AG20443 (cell line): Measurements from ENCODE around the gene DAPK1.

ENCODE experiments used
- DNase-seq: peaks from one replicate; pipeline ENCODE4 v3.0.0; 2012; ENCODE audit warnings: low spot score, mixed read lengths

DAPK1 gene

DNA sequence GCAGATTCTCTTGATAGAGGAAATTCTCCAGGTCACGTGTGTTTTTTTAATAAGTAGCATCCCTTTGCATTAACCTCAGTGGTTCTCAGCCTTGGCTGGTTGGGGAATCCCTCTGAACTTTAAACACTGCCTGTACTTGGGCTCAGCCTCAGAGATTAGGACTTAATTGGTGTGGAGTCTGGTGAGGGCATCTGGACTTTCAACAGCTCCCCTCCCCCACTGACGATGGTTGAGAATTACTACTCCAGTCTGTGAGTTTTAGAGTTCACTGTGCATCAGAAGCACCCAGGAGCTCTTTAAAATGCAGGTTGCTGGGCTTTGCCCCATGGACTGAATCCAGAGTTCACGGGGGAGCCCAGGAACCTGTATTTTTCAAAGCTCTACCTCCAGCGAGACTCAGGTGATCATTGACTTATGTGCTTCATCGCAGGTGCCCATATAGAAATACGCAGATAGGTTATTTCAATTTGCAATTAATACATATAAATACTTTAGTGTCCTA lies 71.4 kb downstream of the DAPK1 start:
- DNase-seq = no peak

DNA sequence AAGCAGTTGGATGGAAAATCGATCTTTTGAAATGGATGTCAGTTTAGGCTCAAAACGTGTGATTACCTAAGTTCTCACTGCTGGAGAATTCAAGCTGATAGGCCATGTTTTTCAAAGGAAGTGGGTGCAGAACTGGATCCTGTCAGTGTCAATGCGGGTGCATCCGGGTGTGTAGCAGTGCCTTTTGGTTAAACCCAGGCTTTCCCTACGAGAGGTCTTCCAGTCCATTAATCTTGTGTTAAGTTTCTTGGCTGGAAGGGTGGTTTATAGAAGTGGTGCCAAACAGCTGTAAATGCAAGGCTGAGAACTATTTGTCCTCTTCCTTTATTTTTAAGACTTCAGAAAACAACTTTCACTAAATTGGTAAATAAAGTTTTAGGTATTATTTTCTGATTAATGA lies 71.9 kb downstream of the DAPK1 start:
- DNase-seq = no peak

DNA sequence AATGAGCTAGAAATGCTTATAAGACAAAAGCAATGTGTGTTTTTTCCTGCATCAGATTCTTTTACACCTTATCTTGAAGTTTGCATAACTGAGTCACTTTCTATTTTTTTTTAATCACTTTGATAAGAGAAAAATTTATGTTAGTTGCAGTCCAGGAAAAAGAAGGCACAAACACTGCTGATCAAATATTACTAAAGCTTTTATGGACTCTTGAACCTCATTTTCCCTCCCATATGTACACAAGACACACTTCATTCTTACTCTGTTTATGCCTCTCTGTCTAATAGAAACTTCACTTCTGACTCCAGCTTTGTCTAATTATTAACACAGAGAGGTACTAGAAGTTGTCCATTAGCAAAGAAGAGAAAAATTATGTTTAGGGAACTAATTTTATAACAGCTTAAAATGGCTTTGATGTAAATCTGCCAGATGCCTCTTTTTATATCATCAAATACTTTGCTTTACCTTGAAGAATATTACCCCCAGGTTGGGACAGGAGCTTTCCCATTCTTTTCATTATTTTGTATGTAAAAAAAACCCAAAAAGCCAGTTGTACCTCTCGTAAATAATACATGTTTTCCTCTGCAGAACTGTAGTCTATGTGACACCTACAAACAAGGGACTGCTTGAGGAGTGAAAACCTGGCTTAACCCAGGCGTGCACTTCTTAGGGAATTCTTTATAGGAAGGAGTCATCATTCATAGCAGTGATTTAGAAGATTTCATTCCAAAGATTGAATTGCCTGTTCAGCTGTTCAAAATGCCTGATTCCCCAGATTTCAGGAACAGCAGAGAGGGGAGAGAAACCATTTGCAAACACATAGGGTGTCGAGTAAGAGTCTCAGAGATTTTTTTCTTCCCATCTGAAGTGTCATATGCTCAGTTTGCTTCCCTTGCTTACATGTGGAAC lies 72.6 kb downstream of the DAPK1 start:
- no peak for DNase-seq

DNA sequence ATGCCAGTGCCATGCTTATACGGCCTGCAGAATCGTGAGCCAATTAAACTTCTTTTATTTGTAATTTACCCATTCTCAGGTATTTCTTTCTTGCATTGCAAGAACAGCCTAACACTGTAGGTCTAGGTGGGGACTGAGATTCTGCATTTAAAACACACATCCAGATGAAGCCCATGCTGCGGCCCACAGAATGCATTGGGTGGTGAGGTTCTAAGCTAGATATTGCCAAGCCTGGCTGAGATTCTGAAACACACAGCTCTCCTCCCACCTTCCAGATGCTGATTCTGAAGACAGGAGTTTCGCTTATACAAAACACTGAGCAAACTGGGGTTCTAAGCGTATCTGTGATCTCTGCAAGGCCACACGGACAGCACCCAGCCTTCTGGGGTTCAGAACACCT lies 75.1 kb downstream of the DAPK1 start:
- DNase-seq = no peak

DNA sequence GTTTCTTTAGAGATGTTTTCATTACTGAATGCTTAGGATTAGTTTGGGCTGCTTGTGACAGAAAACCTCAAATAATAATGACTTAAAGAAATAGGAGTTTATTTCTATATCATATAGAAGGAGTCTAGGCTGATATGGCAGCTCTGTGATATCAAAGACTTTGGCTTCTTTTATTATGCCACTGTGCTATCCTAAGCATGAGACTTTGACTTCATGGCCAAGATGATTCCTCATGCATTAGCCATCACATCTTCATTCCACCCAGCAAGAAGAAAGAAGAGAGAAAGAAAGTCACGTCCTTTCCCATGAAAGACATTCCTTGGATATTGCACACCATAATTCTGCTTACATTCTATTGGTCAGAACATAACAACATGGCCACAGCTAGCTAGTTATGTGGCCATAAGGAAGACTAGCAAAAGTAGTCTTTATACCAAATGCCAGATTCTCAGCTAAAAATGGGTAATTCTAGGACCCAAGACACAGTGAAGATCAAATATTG lies 76.2 kb downstream of the DAPK1 start:
- DNase-seq = peak; percentile 46

DNA sequence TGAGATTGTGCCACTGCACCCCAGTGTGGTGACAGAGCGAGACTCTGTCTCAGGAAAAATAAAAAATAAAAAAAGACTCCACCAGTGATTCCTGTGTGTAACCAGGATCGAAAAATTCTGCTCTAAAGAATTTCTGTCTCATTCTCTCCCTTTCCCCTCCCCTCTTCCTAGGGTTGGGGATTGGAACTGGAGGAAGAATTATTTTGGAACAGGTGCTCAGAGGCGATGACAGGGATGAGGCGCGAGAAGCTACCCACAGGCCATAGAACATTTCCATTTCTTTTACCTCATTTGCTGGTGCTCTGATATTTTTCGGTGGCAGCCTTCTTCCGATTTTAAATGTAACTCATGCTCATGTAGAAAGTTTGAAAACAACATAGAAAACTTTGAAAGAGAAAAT lies 80.1 kb downstream of the DAPK1 start:
- DNase-seq = no peak

DNA sequence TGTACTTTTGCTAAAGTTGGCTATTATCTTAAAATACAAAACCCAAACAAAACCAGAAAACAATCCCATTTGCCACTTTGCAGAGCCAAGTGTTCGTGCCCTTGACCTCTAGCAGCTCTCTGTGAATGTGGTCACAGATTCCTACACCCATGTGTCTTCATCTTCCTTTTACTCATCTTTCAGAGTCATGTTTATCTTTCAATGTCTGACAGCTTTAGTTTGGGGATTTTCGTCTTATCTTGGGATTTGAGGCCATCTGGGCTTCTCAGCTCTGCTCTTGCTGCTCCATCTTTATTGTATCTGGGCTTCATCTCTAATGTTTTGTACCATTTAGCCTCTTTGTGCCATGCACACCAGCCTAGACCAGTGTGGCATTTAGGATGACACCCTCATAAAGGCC lies 81.0 kb downstream of the DAPK1 start:
- no peak for DNase-seq

DNA sequence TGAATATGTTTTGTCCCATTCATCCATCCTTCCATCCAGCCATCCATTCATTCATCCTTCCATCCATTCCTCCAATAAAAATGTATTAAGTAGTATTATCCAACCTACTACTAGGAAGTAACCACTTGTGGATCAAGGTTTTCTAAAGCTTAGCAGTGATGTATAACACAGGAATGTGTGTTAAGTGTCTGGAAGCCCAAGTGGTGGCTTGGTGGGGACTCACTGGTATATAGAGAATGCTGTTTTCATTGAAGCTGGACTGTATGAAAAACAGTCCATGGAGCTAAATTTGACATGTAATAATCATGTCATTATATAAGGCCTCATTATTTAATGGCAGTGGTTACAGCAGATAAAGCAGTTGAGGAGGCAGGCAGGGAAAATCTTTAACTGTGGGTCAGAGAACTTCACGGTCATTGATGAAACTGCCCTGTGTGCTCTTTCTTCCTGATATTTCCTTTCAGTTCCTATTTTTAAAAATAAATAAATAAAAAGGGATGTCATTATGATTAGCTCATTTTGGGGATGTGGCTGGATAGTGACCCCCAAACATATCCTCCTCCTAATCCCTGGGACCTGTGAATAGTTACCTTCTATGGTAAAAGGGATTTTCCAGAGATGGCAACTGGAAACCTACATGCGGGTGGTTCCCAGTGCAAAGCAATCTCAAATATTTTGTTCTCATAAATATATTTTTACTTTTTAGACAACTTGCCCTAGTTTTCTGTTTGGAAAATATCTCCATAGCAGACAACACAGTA lies 82.3 kb downstream of the DAPK1 start:
- no peak for DNase-seq

DNA sequence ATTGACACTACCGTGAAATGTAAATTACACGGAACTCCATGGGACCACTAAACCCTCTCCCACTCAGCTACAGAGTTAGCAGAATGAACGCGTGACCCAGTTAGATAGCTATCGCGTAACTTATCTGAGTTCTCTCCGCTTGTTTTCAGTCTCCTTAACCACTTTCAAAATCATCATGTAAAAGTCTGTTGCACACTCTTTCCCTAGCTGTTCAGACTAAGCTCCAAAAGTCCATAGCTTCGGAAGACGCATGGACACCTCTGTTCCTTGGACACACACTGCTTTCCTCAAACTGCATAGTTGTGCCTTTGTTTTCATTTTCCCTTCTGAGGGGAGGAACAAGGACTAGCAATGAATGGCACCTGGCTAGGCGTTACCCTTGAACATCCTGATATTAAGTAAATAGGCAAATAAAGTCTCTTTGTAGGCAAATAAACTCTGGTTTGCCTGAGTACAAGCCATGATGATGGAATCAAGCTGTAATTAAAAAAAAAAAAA lies 83.3 kb downstream of the DAPK1 start:
- DNase-seq = no peak

DNA sequence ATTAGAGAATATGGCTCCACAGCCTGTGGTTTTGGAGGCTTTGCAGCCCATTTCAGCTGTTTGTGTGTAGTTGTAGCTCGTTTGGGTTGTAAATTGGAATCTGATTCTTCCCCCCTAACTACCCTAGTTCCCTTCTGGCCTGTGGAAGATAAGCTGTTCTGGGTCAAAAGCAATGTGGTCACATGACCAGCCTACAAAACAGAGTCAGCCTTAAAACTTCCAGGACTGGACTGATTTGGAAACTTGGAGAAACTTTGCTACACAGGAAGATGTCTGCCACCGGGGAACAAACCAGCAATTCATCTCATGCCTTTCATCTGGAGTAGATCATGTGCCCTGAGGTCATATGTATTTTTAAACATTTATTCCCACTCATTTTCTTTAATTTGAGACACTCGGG lies 83.8 kb downstream of the DAPK1 start:
- peak; percentile 45 for DNase-seq

DNA sequence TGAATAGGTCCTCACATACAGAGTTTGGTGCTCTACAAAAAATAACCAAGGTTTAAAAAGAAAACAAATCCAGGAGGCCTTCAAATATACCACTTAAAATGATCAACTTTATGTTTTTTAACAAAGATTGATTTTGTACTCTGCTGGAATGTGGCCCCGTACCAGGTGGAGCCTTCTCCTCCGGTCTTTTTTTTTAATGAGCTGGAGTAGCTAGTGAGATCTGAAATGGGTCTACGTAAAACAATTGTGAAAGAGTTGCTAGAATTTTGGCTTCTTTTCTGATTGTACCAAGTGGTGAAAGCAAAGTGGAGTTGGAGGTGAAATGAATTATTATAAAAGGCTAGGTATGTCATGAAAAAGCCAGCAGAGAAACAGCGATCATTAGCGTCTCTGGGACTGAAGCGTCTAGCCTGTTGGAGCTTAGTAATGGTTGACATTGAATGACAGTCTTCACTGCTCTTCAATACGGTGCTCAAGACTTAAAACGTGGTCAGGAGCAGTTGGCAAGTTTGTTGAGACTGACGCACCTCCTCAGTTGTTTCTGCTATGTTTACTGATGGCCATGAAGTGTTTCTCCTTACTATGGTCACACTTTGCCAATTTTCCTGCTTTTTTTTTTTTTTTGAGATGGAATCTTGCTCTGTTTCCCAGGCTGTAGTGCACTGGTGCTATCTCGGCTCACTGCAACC lies 84.4 kb downstream of the DAPK1 start:
- DNase-seq = no peak

DNA sequence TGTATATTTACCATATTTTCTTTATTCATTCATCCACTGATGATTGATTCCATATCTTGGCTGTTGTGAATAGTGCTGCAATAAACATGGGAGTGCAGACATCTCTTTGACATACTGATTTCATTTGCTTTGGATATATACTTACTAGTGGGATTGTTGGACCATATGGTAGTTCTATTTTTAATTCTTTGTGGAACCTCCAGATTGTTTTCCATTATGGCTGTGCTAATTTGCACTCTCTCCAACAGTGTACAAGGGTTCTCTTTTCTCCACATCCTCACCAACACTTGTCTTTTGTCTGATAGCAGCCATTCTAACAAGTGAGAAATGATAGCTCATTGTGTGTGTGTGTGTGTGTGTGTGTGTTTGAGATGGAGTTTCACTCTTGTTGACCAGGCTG lies 86.7 kb downstream of the DAPK1 start:
- DNase-seq = no peak

DNA sequence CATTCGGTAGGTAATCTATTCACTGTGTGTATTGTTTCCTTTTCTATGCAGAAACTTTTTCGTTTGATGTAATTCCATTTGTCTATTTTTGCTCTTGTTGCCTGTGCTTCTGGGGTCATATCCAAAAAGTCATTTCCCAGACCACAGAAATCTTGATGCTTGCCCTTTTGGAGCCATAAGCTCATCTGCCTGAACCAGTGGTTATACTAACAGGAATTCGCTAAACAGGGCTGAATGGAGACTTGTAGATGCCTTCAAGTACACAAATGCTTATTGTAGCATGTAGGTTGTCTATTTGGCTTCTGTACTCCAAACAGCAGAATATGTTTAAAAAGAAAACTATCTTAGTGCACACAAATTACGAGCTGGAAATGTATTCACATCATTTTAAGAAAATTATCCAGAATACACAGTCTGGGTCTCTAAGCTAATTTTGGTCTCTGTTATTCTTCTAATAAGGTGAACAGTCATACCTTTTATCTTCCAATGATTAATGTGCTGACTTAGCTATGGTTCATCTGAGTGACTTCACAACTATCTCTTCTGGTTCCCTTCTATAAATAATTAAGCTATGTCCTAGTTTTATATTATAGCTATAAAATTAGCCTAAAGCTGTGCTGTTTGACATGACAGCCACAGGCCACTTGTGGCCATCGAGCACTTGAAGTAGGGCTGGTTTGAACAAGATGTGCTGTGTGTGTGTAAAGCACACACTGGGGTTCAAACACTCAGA lies 87.6 kb downstream of the DAPK1 start:
- DNase-seq = no peak

DNA sequence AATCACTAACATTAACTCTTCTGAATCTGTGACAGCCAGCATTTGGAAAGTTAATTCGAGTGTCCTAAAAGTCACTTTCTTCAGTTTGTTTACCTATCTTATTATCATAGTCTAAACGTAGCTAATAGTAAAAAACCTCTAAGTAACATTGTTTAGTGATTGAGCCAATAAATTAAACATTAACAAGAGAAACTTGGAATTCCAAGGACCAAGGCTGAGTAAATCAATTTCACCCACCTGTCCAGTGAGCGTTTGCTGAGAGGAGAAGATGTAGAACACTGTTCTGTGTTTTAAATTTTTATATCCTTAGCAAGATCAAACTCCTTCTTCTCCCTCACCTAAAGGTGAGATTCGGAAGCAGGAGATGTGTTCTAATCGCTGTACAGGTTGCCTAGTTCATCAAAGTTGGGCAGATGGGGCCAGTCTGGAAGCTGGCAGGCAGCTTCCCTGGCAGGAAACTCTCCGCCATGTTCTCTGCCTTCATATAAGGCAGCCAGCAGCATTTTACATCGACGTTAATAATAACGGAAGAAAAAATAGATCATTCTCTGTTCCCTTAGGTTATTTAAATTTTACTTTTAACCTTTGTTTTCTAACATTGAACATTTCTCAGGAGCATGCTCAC lies 89.2 kb downstream of the DAPK1 start:
- no peak for DNase-seq

DNA sequence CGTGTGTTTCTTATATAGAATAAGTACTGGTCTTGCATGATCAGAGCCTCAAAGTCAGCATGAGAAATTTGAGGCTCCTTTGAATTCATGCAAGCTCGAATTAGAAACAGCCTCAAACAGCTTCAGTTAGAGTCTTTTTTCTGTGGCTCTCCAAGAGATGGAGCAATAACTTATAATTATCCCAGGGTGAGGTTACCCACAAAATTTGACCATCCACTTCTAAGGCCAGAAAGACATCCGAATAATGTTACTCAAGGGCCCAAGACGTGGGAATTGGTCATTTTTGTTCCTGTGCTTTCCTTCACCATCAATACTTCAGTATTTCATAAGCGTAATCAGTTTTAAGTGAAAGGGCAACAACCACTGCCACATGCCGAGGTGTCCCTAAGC lies 89.7 kb downstream of the DAPK1 start:
- no peak for DNase-seq

DNA sequence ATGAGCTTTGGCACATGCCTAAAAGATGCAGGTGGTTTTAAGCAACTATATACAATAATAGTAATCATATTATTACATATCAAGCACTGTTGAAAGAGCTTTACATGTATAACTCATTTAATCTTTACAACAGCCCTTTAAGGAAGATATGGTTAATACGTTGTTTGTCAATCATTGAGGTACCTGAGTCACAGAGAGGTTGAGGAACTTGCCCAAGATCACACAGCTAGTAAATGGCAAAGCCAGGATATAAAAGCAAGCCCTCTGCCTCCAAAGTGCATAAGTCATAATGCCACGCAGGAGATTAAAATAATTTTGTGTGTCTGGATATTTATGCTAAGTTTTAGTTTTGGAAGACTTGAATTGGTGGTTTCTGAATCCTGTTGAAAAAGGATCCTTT lies 90.2 kb downstream of the DAPK1 start:
- no peak for DNase-seq

DNA sequence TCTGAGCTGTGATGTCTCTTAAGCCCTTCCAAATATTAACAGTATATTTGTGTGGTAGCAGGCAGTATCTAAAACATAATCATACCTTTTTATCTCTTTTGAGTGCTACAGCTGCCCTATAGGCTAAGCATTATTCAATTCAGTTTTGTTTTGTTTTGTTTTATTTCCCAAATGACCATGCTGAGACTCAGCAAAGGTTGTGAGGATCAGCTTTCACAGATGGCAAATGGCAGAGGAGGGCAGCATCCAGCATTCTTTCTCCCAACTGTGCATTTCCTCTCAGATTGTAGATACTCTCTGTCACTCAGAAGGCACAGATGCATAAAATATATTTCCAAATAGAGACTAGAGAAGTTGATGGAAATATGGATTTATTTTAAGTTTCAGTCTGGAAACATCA lies 90.7 kb downstream of the DAPK1 start:
- no peak for DNase-seq

DNA sequence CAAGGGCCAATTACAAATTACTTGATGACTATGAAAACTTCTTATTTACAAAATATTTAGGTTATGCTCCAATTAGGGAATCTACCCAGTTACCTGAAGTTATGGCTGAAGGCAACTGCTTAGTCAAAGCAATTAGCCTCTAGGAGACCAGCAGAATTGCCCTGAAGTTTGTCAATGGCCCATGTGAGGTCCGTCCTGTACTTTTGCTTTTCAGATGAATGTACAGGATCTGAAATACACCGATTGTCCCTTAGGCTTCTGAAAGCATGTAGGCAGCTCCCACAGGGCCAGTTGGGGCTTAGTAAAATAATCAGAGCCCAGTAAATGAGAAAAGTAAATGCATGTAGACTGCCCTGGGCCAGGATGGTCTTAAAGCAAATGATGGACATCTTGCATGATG lies 93.3 kb downstream of the DAPK1 start:
- no peak for DNase-seq

DNA sequence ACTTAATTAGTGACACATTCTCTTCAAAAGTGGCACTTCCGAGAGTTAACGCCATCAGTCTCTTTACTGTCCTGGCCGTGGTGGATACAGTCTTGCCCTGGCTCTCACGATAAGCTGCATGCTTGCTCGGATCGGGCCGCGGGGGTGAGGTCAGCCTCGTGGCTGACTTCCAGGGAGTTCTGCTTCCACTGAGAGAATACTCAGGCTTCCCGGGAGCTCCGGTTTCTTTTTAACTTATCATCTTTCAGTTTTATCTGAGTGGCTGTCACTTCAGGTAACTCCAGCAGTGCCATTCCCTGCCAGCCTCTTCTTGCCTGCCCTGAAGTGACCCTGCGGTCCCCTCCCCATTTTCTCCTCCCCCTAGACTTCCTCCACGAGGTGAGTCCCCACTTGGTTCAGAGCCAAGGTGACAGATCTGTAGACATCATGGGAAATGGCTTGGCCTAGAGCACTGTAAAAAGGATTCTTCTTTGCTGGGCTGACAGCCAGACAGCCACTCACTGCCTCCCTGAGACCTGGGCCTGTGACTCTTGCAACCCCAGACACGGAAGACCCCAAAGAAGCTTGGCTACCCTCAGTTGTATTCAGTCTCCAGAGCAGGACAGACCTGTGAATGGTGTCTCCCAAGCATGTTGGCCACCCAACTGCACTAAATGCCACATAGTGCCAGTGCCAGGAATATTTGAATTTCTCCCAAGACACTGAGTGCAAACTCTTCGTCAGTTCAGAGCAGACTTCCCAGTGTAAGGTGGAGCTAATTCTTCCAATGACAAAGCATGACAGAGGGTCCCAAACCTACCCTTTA lies 95.1 kb downstream of the DAPK1 start:
- DNase-seq = peak; percentile 90

DNA sequence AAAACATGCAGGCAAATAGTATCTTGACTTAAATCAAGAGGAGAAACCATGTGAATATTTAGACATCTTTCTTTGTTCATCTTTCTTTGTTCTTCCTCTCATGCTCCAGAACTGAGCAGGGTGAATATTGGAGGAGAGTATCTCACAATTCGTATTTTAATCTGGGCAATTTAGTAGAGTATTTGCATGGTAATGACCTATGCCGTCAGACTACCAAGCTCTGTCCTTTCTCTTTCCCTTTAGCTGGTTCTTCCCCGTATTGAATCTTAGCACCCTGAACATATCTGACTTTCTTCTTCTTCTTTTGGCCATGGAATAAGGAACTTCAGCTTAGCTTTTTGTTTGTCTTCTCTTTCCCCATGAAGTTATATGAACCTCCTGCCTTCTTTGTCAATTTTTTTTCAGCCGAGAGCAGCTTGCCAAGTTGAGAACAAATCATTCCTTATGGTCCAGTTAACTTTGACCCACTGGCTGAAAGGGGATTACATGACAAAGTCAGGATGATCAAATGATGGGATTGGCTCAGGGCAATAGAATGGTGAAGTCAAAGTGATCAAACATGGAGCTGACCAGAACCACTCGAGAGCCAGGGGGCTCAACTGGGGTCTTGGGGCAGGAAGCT lies 95.8 kb downstream of the DAPK1 start:
- DNase-seq = no peak
